Trophoblast cell (in vitro differentiated cells and primary cell): ENCODE data around the gene NEMP1.

ENCODE experiments used
- DNase-seq, 2 donors: peaks; one replicate each; pipeline ENCODE4 v3.0.0-alpha.2; 2016
- H2AFZ ChIP-seq: 2 replicates; pipeline ENCODE4 v1.6.1; 2013; ENCODE audit warnings: low read length, moderate library complexity, mild to moderate bottlenecking; ENCODE audit not compliant: insufficient read depth, poor library complexity
- H2AK5ac ChIP-seq: 2 replicates; pipeline ENCODE4 v1.6.1; 2013; ENCODE audit warnings: mild to moderate bottlenecking, low read length
- H2BK120ac ChIP-seq: 2 replicates; pipeline ENCODE4 v1.6.1; 2013; ENCODE audit warnings: low read length, mild to moderate bottlenecking, moderate library complexity; ENCODE audit not compliant: insufficient read depth, poor library complexity
- H2BK12ac ChIP-seq: 2 replicates; pipeline ENCODE4 v1.6.1; 2013; ENCODE audit warnings: mild to moderate bottlenecking, low read length, moderate library complexity
- H2BK5ac ChIP-seq: 2 replicates; pipeline ENCODE4 v1.6.1; 2013; ENCODE audit warnings: low read length, low read depth, moderate library complexity, mild to moderate bottlenecking; ENCODE audit not compliant: poor library complexity
- H3K14ac ChIP-seq: 2 replicates; pipeline ENCODE4 v1.6.1; 2013; ENCODE audit warnings: mild to moderate bottlenecking, low read length
- H3K18ac ChIP-seq: 2 replicates; pipeline ENCODE4 v1.6.1; 2013; ENCODE audit warnings: mild to moderate bottlenecking, low read length
- H3K23ac ChIP-seq: 2 replicates; pipeline ENCODE4 v1.6.1; 2013; ENCODE audit warnings: low read length
- H3K27ac ChIP-seq: 2 replicates; pipeline ENCODE4 v1.5.1; 2013; ENCODE audit warnings: low read depth, mild to moderate bottlenecking, inconsistent platforms, low read length, moderate library complexity
- H3K27me3 ChIP-seq: 2 replicates; pipeline ENCODE4 v1.6.1; 2013; ENCODE audit warnings: inconsistent platforms, mild to moderate bottlenecking, low read length, moderate library complexity; ENCODE audit not compliant: insufficient read depth
- H3K36me3 ChIP-seq, 2 experiments: 1 replicate in 1 of 2; 2 replicates in 1 of 2; pipeline ENCODE4 v1.6.1; 2013; ENCODE audit warnings: low read length in 2 of 2, mild to moderate bottlenecking in 2 of 2, moderate library complexity in 1 of 2; ENCODE audit not compliant: insufficient read depth in 2 of 2, control insufficient read depth in 1 of 2
- H3K4ac ChIP-seq: 2 replicates; pipeline ENCODE4 v1.6.1; 2013; ENCODE audit warnings: low read depth, mild to moderate bottlenecking, low read length, moderate library complexity
- H3K4me1 ChIP-seq, 2 experiments: 1 replicate in 1 of 2; 2 replicates in 1 of 2; pipeline ENCODE4 v1.6.1; 2013; ENCODE audit warnings: low read length in 2 of 2, mild to moderate bottlenecking in 2 of 2, moderate library complexity in 1 of 2; ENCODE audit not compliant: insufficient read depth in 2 of 2, control insufficient read depth in 1 of 2
- H3K4me2 ChIP-seq: 2 replicates; pipeline ENCODE4 v1.6.1; 2013; ENCODE audit warnings: inconsistent platforms, mild to moderate bottlenecking, low read length, moderate library complexity
- H3K4me3 ChIP-seq: 2 replicates; pipeline ENCODE4 v1.5.1; 2013; ENCODE audit warnings: mild to moderate bottlenecking, low read depth, low read length, inconsistent platforms
- H3K79me1 ChIP-seq: one replicate; pipeline ENCODE4 v1.6.1; 2013; ENCODE audit warnings: low read length
- H3K79me2 ChIP-seq: 2 replicates; pipeline ENCODE4 v1.6.1; 2013; ENCODE audit warnings: low read length, mild to moderate bottlenecking; ENCODE audit not compliant: control insufficient read depth, insufficient read depth, poor library complexity
- H3K9ac ChIP-seq: 2 replicates; pipeline ENCODE4 v1.6.1; 2013; ENCODE audit warnings: mild to moderate bottlenecking, low read length
- H3K9me3 ChIP-seq: 2 replicates; pipeline ENCODE4 v1.6.1; 2013; ENCODE audit warnings: low read depth, mild to moderate bottlenecking, control low read depth, inconsistent platforms, low read length; ENCODE audit not compliant: insufficient read depth
- H4K12ac ChIP-seq: 2 replicates; pipeline ENCODE4 v1.6.1; 2013; ENCODE audit warnings: low read depth, mild to moderate bottlenecking, low read length, moderate library complexity
- H4K8ac ChIP-seq: 2 replicates; pipeline ENCODE4 v1.6.1; 2013; ENCODE audit warnings: low read depth, mild to moderate bottlenecking, low read length, moderate library complexity
- H4K91ac ChIP-seq: one replicate; pipeline ENCODE4 v1.6.1; 2013; ENCODE audit warnings: low read depth, mild to moderate bottlenecking, low read length, moderate library complexity
- WGBS: extraction: QIAGEN DNeasy Blood & Tissue Kit; methylation state at CpG from one replicate; pipeline ENCODE4 v1.1.7; 2013; ENCODE audit warnings: missing lambda C conversion rate; ENCODE audit not compliant: insufficient read length, insufficient coverage; ENCODE audit errors: extremely low coverage; 5-methylcytosine and 5-hydroxymethylcytosine counted together

Gene NEMP1

GRCh38 chr12:57087010-57087690 lies 8.6 kb upstream of the NEMP1 start:
- DNase-seq: peak; percentile 42 to 52
- Histone ChIP-seq H3K23ac (no peak overlapping the region), H3K27me3 (no peaks in the 10 kb centered on the region), H3K4me3 (peak overlapping the region; percentile 71), H4K91ac (peak overlapping the region; percentile 99), H3K14ac (peak overlapping the region; percentile 94), H4K8ac (peak overlapping the region; percentile 94), H2BK5ac (peak overlapping the region; percentile 99), H3K18ac (peak overlapping the region; percentile 97), H3K9ac (peak overlapping the region; percentile 92), H3K4me1 (peaks cover 15 to 16% of the 10 kb centered on the region in 2 experiments), H3K36me3 (peaks cover 16% of the 10 kb centered on the region in 2 experiments), H4K12ac (peak overlapping the region; percentile 97), H3K27ac (peak overlapping the region; percentile 96), H3K4ac (peak overlapping the region; percentile 96), H3K9me3 (no peaks in the 10 kb centered on the region), H2AK5ac (peak overlapping the region; percentile 87), H2AFZ (peak overlapping the region; percentile 85), H3K79me2 (peaks cover 27% of the 10 kb centered on the region), H2BK12ac (peak overlapping the region; percentile 76), H2BK120ac (peak overlapping the region; percentile 97), H3K4me2 (peak overlapping the region; percentile 60), H3K79me1 (peaks cover 23% of the 10 kb centered on the region)
- no CpG with 5 or more reads among the region's 52 CpGs for whole genome bisulfite sequencing

DNA sequence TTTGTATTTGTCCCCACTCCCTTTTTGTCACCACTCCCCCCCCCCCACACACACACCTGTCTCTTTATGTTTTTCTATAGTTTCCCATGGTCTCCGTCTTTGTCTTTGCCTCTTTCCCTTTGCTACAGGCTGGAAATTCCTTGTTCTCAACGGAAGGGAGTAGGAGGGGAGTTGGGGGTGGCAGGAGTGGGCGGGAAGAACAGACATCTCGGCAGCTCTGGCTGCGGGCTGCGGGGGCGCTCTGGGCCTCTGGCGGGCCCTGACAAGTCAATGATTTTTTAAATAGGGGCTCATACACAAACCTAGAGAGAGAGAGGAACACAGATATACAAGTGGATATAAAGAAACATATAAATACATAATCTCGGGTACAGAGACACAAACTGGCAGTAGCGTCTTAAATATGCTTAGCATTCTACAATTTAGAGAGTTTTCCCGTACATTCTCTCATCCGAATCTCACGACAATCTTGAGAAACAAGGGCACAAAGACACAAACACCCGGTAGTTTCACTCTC lies 8.0 kb upstream of the NEMP1 start:
- Histone ChIP-seq H4K12ac (peak overlapping the region; percentile 94), H3K18ac (peak overlapping the region; percentile 80), H2AFZ (peak overlapping the region; percentile 79), H3K14ac (peak overlapping the region; percentile 92), H3K23ac (no peak overlapping the region), H2BK120ac (peak overlapping the region; percentile 97), H3K9me3 (no peaks in the 10 kb centered on the region), H3K27ac (peak overlapping the region; percentile 96), H2BK5ac (peak overlapping the region; percentile 99), H3K9ac (peak overlapping the region; percentile 92), H3K79me2 (peaks cover 27% of the 10 kb centered on the region), H3K27me3 (no peaks in the 10 kb centered on the region), H3K4me2 (peak overlapping the region; percentile 60), H2BK12ac (peak overlapping the region; percentile 76), H3K4me1 (peaks cover 15 to 16% of the 10 kb centered on the region in 2 experiments), H4K91ac (peak overlapping the region; percentile 99), H4K8ac (peak overlapping the region; percentile 94), H2AK5ac (peak overlapping the region; percentile 86), H3K79me1 (peaks cover 23% of the 10 kb centered on the region), H3K36me3 (peaks cover 10% of the 10 kb centered on the region in 2 experiments), H3K4me3 (peak overlapping the region; percentile 71), H3K4ac (peak overlapping the region; percentile 84)
- DNase-seq: peak in 1 of 2 donors; percentile 36
- WGBS: no CpG with 5 or more reads among the region's 14 CpGs

DNA sequence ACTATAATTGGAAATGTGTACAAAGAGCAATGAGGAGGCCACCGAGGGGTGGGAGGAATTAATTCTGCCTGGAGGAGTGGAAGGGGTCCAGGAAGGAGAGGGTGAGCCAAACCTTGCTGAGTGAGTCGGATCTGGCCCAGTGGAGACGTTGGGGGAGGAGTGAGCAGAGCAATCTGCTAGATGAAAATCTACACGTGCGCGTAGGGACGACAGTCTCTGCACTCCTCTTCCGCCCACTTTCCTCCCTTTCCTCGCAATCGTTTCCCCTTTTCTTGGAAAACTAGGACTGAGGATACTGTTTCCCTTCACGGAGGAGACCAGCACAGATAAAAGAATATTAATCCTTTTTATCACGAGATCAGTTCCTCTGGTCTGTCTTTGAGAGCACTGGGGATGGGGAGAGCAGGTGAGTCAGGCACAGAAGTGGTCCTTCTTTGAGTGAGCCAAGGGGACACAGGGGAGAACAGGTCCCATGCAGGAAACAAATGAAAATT lies 7.5 kb upstream of the NEMP1 start:
- H2AFZ ChIP-seq: no peak overlapping the region
- peak overlapping the region; percentile 77 for H4K8ac ChIP-seq
- no peak overlapping the region for H3K23ac ChIP-seq
- peaks cover 11 to 16% of the 10 kb centered on the region in 2 experiments for H3K4me1 ChIP-seq
- peak overlapping the region; percentile 81 for H2BK5ac ChIP-seq
- no peak overlapping the region for H2BK12ac ChIP-seq
- H3K27me3 ChIP-seq: no peaks in the 10 kb centered on the region
- H3K14ac ChIP-seq: peak overlapping the region; percentile 54
- no peak overlapping the region for H3K9ac ChIP-seq
- H2BK120ac ChIP-seq: peak overlapping the region; percentile 45
- no peaks in the 10 kb centered on the region for H3K9me3 ChIP-seq
- peak overlapping the region; percentile 65 for H2AK5ac ChIP-seq
- peak overlapping the region; percentile 75 for H3K18ac ChIP-seq
- H3K4ac ChIP-seq: no peak overlapping the region
- no peak overlapping the region for H3K4me3 ChIP-seq
- peak overlapping the region; percentile 26 for H4K91ac ChIP-seq
- peaks cover 4 to 5% of the 10 kb centered on the region in 2 experiments for H3K36me3 ChIP-seq
- peak overlapping the region; percentile 36 for H4K12ac ChIP-seq
- WGBS: no CpG with 5 or more reads among the region's 12 CpGs
- peak overlapping the region; percentile 36 for H3K27ac ChIP-seq
- peak overlapping the region; percentile 60 for H3K4me2 ChIP-seq
- H3K79me1 ChIP-seq: peaks cover 23% of the 10 kb centered on the region
- H3K79me2 ChIP-seq: peaks cover 25% of the 10 kb centered on the region
- DNase-seq: peak in 1 of 2 donors; percentile 20

DNA sequence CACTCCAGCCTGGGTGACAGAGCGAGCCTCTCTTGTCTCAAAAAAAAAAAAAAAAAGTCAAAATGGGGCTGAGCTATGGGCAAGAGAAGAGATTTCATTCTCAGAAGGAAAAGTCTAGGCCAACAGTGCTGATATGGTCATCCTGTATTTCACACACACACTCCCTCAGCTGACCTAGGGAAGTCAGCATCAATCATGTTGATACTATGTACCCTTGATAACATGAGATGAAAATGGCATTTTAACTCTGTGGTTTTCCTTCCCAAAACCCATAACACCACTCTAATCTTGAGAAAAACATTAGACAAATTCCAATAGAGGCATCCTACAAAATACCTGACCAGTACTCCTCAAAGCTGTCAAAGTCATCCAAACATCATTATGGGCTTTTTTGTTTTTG lies 2.3 kb upstream of the NEMP1 start:
- H3K36me3 ChIP-seq: no peaks in the 10 kb centered on the region
- H3K27me3 ChIP-seq: no peaks in the 10 kb centered on the region
- no peak overlapping the region for H4K8ac ChIP-seq
- no peak overlapping the region for H3K14ac ChIP-seq
- no peak overlapping the region for H3K27ac ChIP-seq
- peaks cover 2 to 4% of the 10 kb centered on the region in 2 experiments for H3K4me1 ChIP-seq
- H3K9ac ChIP-seq: no peak overlapping the region
- no peak overlapping the region for H2BK12ac ChIP-seq
- WGBS: no CpG with 5 or more reads among the region's 1 CpG
- H4K91ac ChIP-seq: no peak overlapping the region
- no peak overlapping the region for H2BK5ac ChIP-seq
- H3K79me1 ChIP-seq: peaks cover under 1% of the 10 kb centered on the region
- no peak overlapping the region for H3K4me2 ChIP-seq
- H2BK120ac ChIP-seq: no peak overlapping the region
- H3K9me3 ChIP-seq: no peaks in the 10 kb centered on the region
- no peak overlapping the region for H3K4ac ChIP-seq
- H2AK5ac ChIP-seq: no peak overlapping the region
- H3K23ac ChIP-seq: no peak overlapping the region
- H3K4me3 ChIP-seq: no peak overlapping the region
- no peak overlapping the region for H4K12ac ChIP-seq
- H3K18ac ChIP-seq: no peak overlapping the region
- no peak for DNase-seq
- H3K79me2 ChIP-seq: peaks cover 5% of the 10 kb centered on the region
- H2AFZ ChIP-seq: no peak overlapping the region
